NCI-H69 (cell line): Measurements from ENCODE around the gene SND1.

Source experiments
- DNase-seq: peaks from one replicate; lab custom pipeline; 2025; lab: John Stamatoyannopoulos, UW

Gene SND1

DNA sequence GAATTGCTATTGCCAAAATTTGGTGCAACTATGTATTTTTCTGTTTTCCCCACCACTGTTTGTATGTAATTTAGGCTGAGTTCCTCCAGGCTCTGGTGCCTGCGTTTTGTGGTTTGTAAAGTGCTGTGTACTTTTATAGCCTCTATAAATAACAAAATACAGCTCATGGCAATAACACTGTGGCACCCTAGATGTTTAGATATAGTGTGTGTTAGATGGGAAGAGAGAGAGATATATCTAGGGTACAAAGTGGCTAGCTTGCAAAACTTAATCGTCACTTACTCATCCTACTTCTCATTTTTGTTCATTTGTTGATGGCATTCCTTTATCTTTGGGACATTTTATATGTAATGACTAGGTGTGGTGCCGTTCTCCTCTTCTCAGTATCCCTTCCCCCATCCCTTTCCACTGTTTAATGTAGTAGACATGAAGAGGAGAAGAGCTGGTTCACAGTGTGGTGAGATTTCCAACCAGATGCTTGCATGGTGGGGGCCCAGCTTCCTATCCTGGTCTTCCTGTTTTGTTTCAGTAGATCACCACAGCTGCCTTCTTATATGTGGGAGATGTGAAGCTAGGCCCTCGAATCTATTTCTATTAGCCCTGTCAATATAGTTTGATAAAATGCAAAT is 115.0 kb downstream of the SND1 start:
- no peak for DNase-seq

GRCh38 chr7:127768241-127768640 is 116.2 kb downstream of the SND1 start:
- DNase-seq = no peak

DNA sequence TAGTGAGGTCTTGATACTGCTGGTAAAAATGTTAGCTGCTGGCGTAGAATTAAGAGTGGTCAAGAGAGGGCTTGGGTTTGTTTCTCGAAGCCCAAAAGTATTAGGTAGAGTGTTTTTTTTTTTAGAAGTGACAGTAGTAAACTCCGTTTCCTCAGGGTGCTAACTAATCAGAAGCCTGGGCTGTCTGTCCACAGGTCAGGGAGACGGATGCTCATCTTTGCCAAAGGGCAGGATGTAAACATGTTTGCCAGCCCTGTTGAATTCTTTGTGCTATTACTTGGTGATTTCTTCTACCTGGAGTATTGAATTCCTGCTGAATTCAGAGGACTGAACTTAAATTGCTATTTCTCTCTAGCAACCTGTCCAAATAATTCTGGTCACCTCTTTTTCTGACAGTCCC is 117.1 kb downstream of the SND1 start:
- DNase-seq = peak; percentile 23

GRCh38 chr7:127769696-127770400 is 117.9 kb downstream of the SND1 start:
- DNase-seq = no peak

DNA sequence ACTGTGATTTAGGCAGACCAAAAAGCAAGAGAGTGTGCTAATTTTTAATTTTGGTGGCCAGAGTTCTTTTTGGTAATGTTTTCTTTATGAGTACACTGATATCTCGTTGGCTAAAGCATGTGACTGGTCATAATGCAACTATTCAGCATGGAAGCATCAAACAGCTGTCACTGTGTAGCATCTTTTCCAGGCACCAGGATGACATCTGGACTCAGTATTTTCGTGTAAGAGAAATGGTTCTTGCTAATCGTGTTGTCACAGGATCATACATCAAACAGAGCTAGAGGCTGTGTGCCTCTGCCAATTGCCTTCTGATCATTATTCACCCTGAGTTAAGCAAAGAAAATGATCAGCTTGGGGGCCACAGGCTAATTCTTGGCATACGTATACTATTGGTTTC is 118.9 kb downstream of the SND1 start:
- peak; percentile 98 for DNase-seq

GRCh38 chr7:127771707-127772106 is 119.7 kb downstream of the SND1 start:
- no peak for DNase-seq

DNA sequence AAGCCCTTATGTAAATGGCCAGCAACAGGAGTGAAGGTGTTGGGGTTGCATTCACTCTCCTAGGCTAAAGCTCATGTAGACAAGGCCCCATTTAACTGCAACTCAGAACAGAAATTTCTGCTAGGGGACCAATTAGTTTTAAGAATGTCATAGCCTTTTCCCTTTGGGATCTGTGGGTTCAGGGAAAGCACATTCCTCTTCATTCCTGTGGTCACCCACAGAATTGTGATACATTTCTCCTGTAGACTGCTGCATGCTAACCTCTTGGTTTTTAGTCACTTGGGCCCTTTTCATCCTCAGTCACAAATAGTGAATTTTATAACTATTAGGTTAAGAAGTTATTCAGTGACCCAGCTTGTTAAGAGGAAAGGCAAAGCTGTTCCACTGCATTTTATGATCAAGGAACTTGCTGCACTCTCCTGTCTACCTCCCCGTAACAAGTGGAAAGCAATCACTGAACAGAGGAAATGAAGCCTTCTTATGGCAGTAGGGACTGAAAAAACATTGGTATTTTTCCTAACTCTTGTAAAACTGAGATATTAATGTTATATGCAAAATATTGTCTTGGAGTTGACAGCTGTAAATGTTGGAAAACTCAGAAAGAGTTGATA is 124.9 kb downstream of the SND1 start:
- DNase-seq = no peak

DNA sequence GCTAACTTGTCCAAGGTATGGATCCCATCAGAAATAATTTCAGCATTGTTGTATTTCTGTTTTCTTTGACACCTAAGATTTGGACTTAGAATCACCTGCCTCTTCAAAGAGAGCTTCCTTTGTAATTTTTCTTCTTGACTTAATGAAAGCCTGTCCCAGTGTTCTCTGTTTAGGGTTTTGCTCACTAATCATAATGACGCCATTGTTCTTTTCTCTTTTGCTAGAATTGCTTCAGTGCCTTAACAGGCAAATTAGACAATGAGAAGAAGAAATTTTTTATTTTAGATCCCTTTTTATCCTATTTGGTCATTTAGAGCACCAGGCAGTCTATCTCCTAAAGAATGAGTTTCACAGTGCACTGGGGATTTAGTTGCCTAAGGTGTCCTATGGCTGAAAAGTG is 128.5 kb downstream of the SND1 start:
- no peak for DNase-seq

GRCh38 chr7:127781081-127781480 is 129.1 kb downstream of the SND1 start:
- DNase-seq = no peak

DNA sequence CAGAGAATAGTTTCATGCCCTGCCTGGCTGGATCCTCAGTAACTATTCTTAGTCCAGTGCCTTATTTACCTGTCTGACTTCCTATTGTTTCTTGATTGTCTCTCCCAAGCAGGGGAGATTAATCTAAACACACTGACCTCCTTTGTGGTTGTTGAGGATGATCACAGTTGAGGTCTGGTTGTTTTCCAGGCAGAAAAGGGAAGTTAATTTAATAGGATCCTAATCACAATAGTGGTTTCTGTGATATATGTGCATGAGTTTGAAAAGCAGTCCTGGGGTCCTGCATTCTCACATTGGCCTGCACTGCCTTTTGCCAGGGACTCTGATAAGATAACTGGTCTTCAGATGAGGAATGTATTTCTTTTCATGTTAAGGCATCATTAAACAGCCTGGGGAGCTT is 130.1 kb downstream of the SND1 start:
- DNase-seq = peak; percentile 24

GRCh38 chr7:127782654-127783559 is 130.9 kb downstream of the SND1 start:
- DNase-seq = peak; percentile 81

DNA sequence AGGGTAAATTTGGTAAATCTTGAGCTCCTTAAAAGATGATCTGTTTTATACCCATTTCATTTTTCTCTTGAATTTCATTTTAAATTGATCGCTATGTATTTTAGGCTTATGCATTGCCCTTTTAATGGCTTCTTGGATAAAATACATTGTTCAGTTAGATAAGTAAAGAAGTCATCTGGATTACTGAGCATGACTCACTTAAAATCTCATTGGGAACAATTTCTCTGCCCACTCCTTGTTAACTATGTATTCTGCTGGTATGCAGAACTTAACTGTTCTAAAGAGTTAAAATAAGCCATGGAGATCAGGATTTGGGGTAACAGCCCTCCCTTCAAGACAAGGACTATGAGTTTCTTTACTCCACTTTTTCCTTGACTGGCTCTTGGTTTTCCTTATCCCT is 134.2 kb downstream of the SND1 start:
- DNase-seq = no peak

- DNase-seq = no peak
These were observed 137.0 kb downstream of the SND1 start for GRCh38 chr7:127789031-127789430.

DNA sequence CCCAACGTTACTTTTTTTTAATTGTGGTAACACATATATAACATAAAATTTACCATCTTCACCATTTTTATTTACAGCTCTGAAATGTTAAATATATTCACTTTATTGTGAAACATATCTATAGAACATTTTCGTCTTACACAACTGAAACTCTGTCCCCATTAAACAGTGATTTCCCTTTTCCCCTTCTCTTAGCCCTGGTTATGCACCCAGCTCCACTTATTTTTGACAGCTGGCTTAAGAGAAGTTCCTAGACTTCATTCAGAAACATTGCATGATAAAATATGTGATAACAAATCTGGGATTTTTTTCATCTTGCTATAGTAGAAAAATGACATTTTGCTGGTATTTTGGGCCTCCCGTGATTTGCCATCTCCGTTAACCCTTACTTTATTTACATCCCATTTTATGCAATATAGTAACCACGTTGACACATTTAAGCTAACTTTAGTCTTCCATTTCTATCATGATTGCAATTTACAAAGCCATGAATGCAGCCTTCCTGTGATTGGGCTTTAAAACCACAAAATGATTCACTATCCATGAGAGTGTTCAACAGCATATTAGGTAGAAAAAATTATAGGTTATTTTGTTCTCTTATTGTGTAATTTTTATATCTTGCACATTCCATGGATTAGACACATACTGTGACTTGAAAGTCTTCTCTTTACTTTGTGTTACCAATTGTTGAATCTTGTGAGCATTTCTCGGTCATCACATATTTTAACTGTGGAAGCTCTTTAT is 139.6 kb downstream of the SND1 start:
- no peak for DNase-seq

- DNase-seq = peak; percentile 79
These were observed 140.7 kb downstream of the SND1 start for GRCh38 chr7:127792528-127793342.

DNA sequence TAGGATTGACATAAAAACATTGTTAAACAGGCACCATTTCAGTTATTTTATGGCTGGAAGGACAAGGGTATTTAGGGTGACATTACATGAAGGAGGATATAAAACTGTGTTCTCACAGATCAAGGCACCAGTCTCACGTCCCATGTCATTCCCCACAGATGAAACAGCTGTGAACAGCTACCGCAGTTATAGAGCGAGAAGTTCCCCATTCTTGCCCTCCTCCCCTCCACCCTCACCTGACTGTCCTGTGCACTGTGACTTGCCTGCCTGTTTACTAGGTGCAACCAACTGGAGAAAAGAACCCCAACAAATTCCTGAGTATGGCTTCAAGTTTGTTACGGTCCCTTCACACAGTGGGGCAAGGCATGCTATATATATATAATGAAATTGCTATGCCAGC is 141.6 kb downstream of the SND1 start:
- DNase-seq = no peak

DNA sequence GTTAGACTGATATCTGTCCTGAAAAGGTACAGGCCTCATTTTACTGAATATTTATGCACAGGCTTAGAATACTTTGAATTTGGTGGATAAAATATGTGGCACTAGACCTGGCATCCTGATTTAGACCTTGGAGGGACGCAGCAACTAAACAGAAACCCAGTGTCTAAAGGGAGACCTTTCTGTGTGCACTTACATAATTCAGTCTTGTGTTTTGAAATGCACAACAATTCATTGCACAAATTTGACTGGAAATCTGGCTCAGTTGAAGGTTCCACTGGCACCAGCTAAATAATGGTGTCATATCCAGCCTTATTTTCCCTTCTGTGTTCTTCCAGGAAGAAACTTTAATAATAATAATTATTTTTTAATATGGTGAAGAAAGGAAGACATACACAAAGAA is 142.1 kb downstream of the SND1 start:
- no peak for DNase-seq

DNA sequence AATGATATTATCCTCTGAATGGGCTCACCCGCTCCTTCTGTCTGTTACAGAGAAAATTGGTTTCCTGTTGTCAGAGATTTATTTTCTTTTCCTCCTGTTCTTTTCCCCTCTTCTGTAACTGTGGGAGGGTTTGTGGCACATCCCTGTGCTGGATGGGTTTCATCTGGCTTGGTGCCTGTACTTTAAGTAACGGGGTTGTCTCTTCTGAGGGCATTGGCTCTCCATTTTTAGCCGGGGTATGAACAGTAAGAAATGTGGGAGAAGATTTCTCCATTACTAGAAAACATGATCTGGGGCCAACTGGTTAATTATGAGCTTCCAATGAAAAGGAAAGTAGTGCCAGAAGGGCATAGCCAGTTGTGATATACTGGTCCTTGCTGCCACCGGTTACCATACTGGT is 142.6 kb downstream of the SND1 start:
- peak; percentile 47 for DNase-seq

GRCh38 chr7:127798023-127798422 is 146.0 kb downstream of the SND1 start:
- DNase-seq = peak; percentile 40

GRCh38 chr7:127798769-127799372 is 146.9 kb downstream of the SND1 start:
- DNase-seq = peak; percentile 83
